Activated B cell treated with CpG ODN at 0.5 μM for 24 hours (primary cell): ENCODE measurements around the gene XRCC2. TPM values are rescaled to one million over a fixed set of nuclear protein-coding genes. Genes with fewer than 3 reads are reported as not detected.

Experiments used
- ATAC-seq: fragments of 200-7000 bp; cut with Tn5 transposase; one replicate; pipeline ENCODE4 v1.10.0; 2021; ENCODE audit warnings: low read depth, mild to moderate bottlenecking, moderate library complexity
- CTCF ChIA-PET: fragments of 350-600 bp; sonication (Branson Sonifier 250); formaldehyde crosslinking; loops from one replicate; lab custom pipeline; 2021; ENCODE audit warnings: antibody characterized with exemption; lab: Charles Lee
- POLR2A ChIA-PET: fragments of 350-600 bp; sonication (Branson Sonifier 250); formaldehyde crosslinking; loops from one replicate; lab custom pipeline; 2021; ENCODE audit warnings: antibody characterized with exemption; lab: Charles Lee
- DNase-seq: peaks from one replicate; pipeline ENCODE4 v3.0.0; 2022
- H3K27ac Mint-ChIP-seq: one replicate; pipeline ENCODE4 v1.8.0; 2020; ENCODE audit warnings: mixed read lengths
- H3K27me3 Mint-ChIP-seq: one replicate; pipeline ENCODE4 v1.8.0; 2021; ENCODE audit warnings: mixed read lengths
- H3K36me3 Mint-ChIP-seq: one replicate; pipeline ENCODE4 v1.8.0; 2021; ENCODE audit warnings: low read depth, mixed read lengths
- H3K4me1 Mint-ChIP-seq: one replicate; pipeline ENCODE4 v1.8.0; 2021; ENCODE audit warnings: mixed read lengths
- H3K4me3 Mint-ChIP-seq: one replicate; pipeline ENCODE4 v1.8.0; 2020; ENCODE audit warnings: mild to moderate bottlenecking, mixed read lengths
- H3K9me3 Mint-ChIP-seq: one replicate; pipeline ENCODE4 v1.8.0; 2020; ENCODE audit warnings: mixed read lengths
- intact Hi-C: fragments of 100-400 bp; cut with micrococcal nuclease; formaldehyde crosslinking; loops from one replicate; pipeline ENCODE4 v1.15.1; 2024
- total RNA-seq: library from RNA; stranded (reverse); gene quantifications from 2 replicates; pipeline ENCODE4 v1.2.3, GENCODE V29; 2022
- TF ChIP-seq, protein P1 (sequence below): fragments of 200-600 bp; IDR thresholded peaks from one replicate; pipeline ENCODE4 v1.8.0; 2022; ENCODE audit warnings: antibody characterized with exemption, mild to moderate bottlenecking

Gene XRCC2
- total RNA-seq, 1 donor from 2014 or later = 2.3 TPM

DNA sequence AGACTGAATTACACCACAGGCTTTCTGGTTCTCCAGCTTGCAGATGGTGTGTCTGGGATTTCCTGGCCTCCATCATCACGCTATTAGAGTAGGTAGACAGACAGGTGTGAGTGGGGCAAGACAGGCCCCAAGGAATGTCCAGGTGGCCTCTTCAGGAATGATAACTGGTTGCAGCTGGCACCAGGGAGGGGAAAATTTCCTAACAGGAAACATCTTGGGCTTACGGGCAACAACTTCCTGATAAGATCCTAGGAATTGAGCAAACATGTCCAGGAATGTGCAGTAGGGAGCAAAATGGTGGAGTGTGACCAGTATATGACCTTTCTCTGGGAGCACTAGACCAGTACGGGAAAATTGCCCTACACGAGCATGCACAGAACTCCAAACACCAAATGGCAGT is 11.3 kb downstream of the XRCC2 start:
- intact Hi-C loops = no loop called here
- H3K27ac Mint-ChIP-seq = no peak overlapping the region
- no peak for ATAC-seq
- no peak overlapping the region for H3K4me3 Mint-ChIP-seq
- no peaks in the 10 kb centered on the region for H3K36me3 Mint-ChIP-seq
- H3K9me3 Mint-ChIP-seq = no peaks in the 10 kb centered on the region
- no peaks in the 10 kb centered on the region for H3K27me3 Mint-ChIP-seq
- DNase-seq = no peak
- ChIA-PET CTCF (no interaction called here), POLR2A (no interaction called here)
- TF ChIP-seq, protein P1, sequence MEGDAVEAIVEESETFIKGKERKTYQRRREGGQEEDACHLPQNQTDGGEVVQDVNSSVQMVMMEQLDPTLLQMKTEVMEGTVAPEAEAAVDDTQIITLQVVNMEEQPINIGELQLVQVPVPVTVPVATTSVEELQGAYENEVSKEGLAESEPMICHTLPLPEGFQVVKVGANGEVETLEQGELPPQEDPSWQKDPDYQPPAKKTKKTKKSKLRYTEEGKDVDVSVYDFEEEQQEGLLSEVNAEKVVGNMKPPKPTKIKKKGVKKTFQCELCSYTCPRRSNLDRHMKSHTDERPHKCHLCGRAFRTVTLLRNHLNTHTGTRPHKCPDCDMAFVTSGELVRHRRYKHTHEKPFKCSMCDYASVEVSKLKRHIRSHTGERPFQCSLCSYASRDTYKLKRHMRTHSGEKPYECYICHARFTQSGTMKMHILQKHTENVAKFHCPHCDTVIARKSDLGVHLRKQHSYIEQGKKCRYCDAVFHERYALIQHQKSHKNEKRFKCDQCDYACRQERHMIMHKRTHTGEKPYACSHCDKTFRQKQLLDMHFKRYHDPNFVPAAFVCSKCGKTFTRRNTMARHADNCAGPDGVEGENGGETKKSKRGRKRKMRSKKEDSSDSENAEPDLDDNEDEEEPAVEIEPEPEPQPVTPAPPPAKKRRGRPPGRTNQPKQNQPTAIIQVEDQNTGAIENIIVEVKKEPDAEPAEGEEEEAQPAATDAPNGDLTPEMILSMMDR = no peak
- no peaks in the 10 kb centered on the region for H3K4me1 Mint-ChIP-seq

DNA sequence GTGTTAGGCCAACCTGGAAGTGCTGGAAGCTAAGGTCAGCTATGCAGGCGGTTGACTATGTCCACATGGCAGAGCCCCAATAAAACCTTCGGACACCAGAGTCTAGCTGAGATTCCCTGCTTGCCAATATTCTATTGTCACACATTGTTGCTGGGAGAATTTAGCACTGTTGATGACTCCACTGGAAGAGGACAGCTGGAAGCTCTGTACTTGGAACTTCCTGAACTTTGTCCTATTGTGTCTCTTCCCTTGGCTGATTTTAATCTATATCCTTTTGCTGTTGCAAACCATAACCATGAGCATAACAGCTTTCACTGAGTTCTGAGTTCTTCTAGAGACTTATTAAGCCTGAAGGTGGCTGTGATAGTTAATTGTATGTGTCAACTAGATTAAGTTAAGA is 12.0 kb downstream of the XRCC2 start:
- ChIA-PET POLR2A (no interaction called here), CTCF (no interaction called here)
- Mint-ChIP-seq H3K27ac (no peak overlapping the region), H3K27me3 (no peaks in the 10 kb centered on the region), H3K9me3 (no peaks in the 10 kb centered on the region), H3K36me3 (no peaks in the 10 kb centered on the region), H3K4me1 (no peaks in the 10 kb centered on the region), H3K4me3 (no peak overlapping the region)
- DNase-seq (no peak), ATAC-seq (no peak)
- intact Hi-C loops = no loop called here
- TF ChIP-seq, protein P1 = no peak

DNA sequence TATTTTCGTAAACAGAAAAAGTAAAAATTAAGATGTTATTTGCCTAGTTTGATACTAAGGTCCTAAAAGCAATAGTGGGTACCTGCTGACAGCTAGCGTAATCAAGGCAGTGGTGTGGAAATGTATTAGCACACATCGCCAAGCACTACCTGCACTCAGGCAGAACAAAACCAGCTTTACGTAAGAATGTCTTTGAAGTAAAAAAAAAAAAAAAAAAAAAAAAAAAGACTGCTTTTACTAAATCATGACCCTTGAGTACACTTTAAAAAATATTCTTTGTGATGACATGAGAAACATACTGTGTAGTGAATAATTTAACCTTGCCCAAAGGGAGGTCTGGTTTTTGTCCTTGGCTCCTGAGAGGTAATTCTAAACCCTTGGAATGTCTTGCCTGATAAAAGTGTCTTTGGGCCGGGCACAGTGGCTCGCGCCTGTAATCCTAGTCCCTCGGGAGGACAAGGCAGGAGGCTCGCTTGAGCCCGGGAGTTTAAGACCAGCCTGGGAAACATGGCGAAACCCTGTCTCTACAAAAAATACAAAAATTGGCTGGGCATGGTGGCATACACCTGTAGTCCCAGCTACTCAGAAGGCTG is 12.7 kb downstream of the XRCC2 start:
- H3K36me3 Mint-ChIP-seq = no peaks in the 10 kb centered on the region
- no peaks in the 10 kb centered on the region for H3K4me1 Mint-ChIP-seq
- no peaks in the 10 kb centered on the region for H3K9me3 Mint-ChIP-seq
- DNase-seq = no peak
- H3K27me3 Mint-ChIP-seq = no peaks in the 10 kb centered on the region
- H3K27ac Mint-ChIP-seq = no peak overlapping the region
- intact Hi-C loops = no loop called here
- TF ChIP-seq, protein P1 = no peak
- POLR2A ChIA-PET = no interaction called here
- H3K4me3 Mint-ChIP-seq = no peak overlapping the region
- no peak for ATAC-seq
- CTCF ChIA-PET = no interaction called here

DNA sequence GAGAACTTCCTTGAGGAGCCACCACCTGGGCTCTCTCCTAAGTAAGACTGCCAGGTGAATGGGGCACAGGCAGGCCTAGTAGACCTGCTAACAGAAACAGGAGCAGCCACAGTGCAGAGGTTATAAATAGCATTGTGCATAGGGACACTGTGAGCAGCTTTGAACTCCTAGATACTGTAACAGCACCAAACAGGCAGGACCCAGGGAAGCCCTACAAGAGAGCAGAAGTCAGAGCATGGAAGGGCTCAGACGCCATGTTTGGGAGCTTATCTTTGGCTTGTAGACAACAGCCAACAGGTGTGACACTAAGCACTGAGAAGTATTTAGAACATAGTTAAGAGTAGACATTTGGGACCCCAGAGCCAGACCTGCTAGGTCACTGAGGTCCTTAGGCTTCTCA is 14.5 kb downstream of the XRCC2 start:
- Mint-ChIP-seq H3K4me3 (no peak overlapping the region), H3K27ac (no peak overlapping the region), H3K9me3 (no peaks in the 10 kb centered on the region), H3K36me3 (no peaks in the 10 kb centered on the region), H3K4me1 (no peaks in the 10 kb centered on the region), H3K27me3 (no peaks in the 10 kb centered on the region)
- intact Hi-C loops = no loop called here
- CTCF ChIA-PET = no interaction called here
- no peak for DNase-seq
- no peak for ATAC-seq
- POLR2A ChIA-PET = no interaction called here
- TF ChIP-seq, protein P1 = no peak

DNA sequence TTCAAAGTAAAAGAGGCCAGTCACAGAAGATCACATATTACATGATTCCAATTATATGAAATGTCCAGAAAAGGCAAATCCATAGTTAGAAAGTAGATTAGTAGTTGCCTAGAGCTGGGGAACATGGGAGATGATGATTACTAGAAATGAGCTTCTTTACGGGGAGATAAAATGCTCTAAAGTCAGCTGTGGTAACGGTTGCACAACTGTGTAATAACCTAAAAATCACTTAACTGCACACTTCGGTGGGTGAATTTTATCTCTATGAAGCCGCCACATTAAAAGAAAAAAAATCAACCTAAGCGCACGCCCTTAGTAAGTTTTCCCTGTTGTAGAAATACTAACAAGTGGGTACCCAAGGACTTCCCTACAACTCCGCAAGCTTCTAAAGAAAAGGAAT is 15.9 kb downstream of the XRCC2 start:
- Mint-ChIP-seq H3K27ac (no peak overlapping the region), H3K36me3 (no peaks in the 10 kb centered on the region), H3K27me3 (no peaks in the 10 kb centered on the region), H3K4me1 (no peaks in the 10 kb centered on the region), H3K9me3 (no peaks in the 10 kb centered on the region), H3K4me3 (no peak overlapping the region)
- POLR2A ChIA-PET = no interaction called here
- TF ChIP-seq, protein P1 = no peak
- intact Hi-C loops = no loop called here
- CTCF ChIA-PET = no interaction called here
- no peak for DNase-seq
- no peak for ATAC-seq
